HPDE6-E6E7 (cell line): ENCODE measurements around the gene PRAMEF20.
"Not testable (repeated sequence)": the region's sequence is repeated elsewhere in the genome, so short reads cannot be mapped to it uniquely, and the experiment has no call there.

ENCODE experiments used
- DNase-seq: peaks from one replicate; pipeline ENCODE4 v3.0.0; 2011; ENCODE audit warnings: missing footprints; ENCODE audit errors: extremely low spot score

PRAMEF20 gene

GRCh38 chr1:13410150-13410549 lies at the start of gene PRAMEF20:
TSS of gene PRAMEF20 (plus strand) at chr1:13410450. CDS start at chr1:13416355, 5,905 bp downstream.
- not testable (repeated sequence) for DNase-seq

GRCh38 chr1:13362364-13362763 lies 47.9 kb upstream of the PRAMEF20 start:
- DNase-seq, result not testable (repeated sequence)

DNA sequence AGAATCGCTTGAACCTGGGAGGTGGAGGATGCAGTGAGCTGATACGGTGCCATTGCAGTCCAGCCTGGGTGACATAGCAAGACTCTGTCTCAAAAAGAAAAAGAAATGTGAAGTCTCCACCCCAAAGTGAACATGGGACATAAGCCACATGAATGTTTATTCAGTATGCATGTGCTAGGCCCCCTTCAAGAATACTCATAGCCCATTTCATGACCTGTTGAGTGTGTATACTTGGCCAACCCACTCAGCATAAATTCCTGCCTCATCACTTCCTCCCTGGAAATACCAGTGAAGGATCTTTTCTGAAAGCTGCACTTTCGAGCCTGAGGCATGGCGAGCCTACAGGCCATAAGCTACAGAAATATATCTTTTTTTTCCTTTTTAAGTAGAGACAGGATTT lies 45.3 kb upstream of the PRAMEF20 start:
- DNase-seq, result not testable (repeated sequence)

DNA sequence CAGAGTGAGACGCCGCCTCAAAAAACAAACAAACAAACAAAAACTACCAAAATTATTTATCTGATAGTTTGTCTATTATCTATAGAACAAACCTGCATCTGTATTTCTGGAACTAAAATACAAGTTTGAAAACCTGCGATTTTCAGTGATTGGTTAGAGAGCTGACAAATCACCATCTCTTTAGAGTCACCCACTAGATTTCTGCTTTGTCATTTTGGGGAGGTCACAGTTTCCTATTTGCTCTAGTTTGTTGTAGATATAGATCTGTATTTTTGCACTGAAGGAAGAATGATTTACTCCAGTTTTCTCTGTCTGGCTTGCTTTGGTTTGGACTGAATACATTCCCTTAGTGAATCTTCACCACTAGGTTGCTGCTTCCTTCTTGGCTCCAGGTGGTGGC lies 43.7 kb upstream of the PRAMEF20 start:
- not testable (repeated sequence) for DNase-seq

GRCh38 chr1:13368544-13368943 lies 41.7 kb upstream of the PRAMEF20 start:
- DNase-seq, result not testable (repeated sequence)

DNA sequence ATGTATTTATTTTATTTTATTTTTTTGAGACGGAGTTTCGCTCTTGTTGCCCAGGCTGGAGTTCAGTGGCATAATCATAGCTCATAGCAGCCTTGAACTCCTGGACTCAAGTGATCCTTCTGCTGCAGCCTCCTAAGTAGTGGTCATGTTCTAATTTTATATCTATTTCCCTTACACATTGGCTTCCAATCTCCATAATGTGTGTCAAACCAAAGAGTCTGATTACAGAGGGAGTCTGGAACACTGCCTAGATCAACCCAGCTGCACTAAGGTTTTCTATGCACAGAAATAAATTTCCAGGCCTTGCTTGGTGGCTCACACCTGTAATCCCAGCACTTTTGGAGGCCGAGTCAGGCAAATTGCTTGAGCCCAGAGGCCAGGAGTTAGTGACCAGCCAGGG lies 31.3 kb upstream of the PRAMEF20 start:
- DNase-seq, result not testable (repeated sequence)

DNA sequence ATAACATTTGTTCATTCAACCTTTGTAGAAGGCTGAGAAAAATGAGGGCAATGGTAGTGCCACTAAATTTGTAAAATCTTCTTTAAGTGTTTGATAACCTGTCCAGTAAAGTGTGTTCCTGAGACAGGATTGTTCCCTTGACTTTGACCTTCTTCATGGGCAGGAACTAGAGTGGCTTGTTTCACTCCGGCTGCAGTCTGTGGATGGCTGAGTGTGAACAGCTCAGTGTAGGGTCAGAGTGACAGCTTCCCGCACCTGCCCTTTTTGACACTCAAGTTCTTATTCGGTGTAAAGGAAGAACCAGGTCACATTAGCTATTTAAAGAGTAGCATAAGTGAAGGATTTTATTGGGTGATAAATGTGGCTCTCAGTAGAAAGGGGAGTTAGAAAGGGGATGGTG lies 29.9 kb upstream of the PRAMEF20 start:
- DNase-seq, result not testable (repeated sequence)

- not testable (repeated sequence) for DNase-seq
These were observed 20.9 kb upstream of the PRAMEF20 start, which contains the start of gene PRAMEF17 for GRCh38 chr1:13389332-13389731. TSS of gene PRAMEF17 (plus strand) at chr1:13389632. CDS start at chr1:13389658, 26 bp downstream.

DNA sequence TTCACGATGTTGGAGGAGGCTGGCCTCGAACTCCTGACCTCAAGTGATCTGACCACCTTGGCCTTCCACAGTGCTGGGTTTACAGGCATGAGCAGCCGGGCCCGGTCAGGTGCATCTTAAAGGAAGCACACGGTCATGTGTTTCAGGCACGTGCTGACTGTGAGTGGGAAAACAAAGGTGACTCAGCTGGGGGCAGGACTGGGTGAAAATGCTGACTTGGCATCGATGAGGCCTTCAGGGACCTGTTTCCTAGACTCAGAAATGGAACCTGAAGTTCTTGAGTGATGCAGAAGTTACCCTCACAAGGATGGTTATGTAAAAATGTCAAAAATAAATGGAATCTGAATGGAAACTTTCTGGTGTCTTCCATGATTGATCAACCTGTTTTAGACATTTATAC lies 17.2 kb upstream of the PRAMEF20 start:
- not testable (repeated sequence) for DNase-seq

DNA sequence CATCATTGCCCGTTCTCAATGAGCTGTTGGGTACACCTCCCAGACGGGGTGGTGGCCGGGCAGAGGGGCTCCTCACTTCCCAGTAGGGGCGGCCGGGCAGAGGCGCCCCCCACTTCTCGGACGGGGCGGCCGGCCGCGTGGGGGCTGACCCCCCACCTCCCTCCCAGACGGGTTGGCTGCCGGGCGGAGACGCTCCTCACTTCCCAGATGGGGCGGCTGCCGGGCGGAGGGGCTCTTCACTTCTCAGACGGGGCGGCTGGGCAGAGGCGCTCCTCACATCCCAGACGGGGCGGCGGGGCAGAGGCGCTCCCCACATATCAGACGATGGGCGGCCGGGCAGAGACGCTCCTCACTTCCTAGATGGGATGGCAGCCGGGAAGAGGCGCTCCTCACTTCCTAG lies 15.5 kb upstream of the PRAMEF20 start:
- not testable (repeated sequence) for DNase-seq

GRCh38 chr1:13395311-13395710 lies 14.9 kb upstream of the PRAMEF20 start:
- DNase-seq, result not testable (repeated sequence)

GRCh38 chr1:13407811-13408210 lies 2.4 kb upstream of the PRAMEF20 start:
- no peak for DNase-seq

DNA sequence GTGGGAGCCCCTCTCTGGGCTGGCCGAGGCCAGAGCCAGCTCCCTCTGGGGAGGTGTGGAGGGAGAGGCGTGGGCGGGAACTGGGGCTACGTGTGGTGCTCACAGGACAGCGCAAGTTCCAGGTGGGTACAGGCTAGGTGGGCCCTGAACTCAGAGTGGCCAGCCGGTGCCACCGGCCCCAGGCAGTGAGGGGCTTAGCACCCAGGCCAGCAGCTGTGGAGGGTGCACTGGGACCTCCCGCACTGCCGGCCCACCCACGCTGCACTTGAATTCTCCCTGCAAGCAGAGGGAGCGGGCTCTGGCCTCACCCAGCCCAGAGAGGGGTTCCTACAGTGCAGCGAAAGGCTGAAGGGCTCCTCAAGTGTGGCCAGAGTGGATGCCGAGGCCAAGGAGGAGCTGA lies 20.2 kb downstream of the PRAMEF20 start:
- no peak for DNase-seq

- DNase-seq, result no peak
These were observed 22.0 kb downstream of the PRAMEF20 start for GRCh38 chr1:13432251-13432650.

GRCh38 chr1:13433694-13434358 lies 23.6 kb downstream of the PRAMEF20 start:
- not testable (repeated sequence) for DNase-seq

DNA sequence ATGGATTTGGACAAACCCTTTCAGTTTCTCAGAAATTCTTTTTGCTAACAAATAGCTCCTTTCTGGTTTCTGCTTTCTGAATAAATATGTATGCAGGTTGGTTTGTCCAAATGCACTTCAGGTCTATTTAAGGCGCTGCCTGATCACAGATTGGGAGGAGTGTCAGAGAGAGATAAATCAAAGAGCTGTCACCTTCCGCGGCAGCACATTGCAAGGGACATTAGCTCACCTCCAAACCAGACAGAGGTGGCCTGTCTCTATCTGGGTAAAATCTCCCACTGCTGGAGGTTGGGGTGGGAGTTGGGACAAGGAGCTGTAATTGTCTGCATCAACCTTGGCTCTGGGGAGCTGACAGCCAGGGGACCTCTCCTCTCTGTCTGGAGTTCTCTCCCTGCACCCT lies 25.2 kb downstream of the PRAMEF20 start:
- no peak for DNase-seq

GRCh38 chr1:13439104-13439783 lies 29.0 kb downstream of the PRAMEF20 start:
- DNase-seq, result not testable (repeated sequence)

- no peak for DNase-seq
These were observed 33.2 kb downstream of the PRAMEF20 start for GRCh38 chr1:13443335-13443979.

DNA sequence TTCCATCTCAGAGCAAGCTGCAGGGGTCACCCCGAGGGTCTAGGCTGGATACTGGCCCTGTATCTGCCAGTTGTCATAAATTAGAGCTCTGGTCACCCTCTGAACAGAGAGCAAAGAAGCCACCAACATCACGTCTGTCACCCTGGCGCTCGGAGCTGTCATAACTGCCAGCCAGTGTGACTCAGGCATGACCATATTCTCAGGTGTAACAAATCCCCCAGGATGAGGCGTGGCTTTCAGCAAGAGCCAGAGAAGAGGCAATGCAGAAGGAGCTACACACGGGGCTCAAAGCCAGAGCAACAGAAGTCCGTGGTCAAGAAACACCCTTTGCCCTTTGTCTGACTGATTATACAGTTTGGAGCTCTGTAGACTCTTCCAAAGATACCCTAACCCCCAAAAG lies 40.0 kb downstream of the PRAMEF20 start:
- DNase-seq, result no peak

- DNase-seq, result no peak
These were observed 41.2 kb downstream of the PRAMEF20 start for GRCh38 chr1:13451399-13451965.

GRCh38 chr1:13456904-13457532 lies 46.8 kb downstream of the PRAMEF20 start:
- no peak for DNase-seq

DNA sequence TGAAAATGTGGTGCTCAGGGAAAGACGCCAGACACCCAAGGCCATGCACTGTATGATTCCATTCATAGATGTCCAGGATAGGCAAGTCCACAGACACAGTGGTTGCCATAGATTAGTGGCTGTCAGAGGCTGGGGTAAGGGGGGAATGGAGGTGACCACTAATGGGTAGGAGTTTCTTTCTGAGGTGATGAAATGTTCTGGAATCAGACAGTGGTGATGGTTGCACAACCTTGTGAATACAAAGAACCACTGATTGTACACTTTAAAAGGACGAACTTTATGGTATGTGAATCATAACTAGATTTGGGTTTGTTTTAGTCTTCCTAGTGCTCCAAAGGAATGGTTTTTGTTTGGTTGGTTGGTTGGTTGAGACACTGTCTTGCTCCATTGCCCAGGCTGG lies 51.7 kb downstream of the PRAMEF20 start:
- no peak for DNase-seq
